HL-60 (cell line): ENCODE results near the gene GNB1.

Experiments used
- GABPA ChIP-seq: IDR thresholded peaks from 2 replicates; pipeline ENCODE4 v1.6.1; 2012; ENCODE audit warnings: low read depth
- POLR2AphosphoS5 ChIP-seq: IDR thresholded peaks from 2 replicates; pipeline ENCODE4 v1.6.1; 2012; ENCODE audit warnings: low read depth
- SPI1 ChIP-seq: IDR thresholded peaks from 2 replicates; pipeline ENCODE4 v1.6.1; 2012; ENCODE audit warnings: low read depth, mild to moderate bottlenecking, borderline replicate concordance
- TF ChIP-seq, protein P1 (sequence below): IDR thresholded peaks from one replicate; pipeline ENCODE4 v1.5.1; 2011; ENCODE audit warnings: low read length, control low read depth, inconsistent platforms; ENCODE audit not compliant: insufficient read depth
- TF ChIP-seq, protein P2 (sequence below): IDR thresholded peaks from 2 replicates; pipeline ENCODE4 v1.6.1; 2012; ENCODE audit warnings: low read depth; ENCODE audit not compliant: insufficient replicate concordance

DNA sequence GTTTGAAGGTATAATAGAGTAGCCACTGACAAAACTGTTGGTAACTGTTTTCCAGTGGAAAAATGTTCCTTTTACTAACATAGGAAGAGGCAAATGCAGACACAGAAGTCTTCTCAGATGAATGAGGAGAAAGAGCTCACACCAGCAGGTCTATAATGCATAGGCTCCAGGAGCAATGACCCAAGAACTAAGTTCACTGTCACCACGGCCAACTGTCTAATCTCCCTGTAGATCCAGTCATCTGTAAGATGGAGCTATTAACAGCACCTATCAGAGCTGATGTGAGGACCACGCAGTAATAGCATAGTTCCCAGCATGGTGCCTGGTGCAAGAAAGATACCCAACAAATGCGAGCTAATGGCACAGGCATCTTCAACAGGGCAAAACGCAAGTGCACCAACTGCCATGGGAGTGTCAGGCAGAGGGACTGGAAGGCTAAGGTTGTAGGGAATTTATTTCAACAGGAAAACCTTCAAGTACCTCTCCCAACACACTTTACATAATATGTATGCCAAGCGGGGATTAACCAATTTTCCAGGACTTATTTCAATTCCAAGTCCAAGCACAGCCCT lies 12.9 kb downstream of the GNB1 start:
- TF ChIP-seq, protein P1, sequence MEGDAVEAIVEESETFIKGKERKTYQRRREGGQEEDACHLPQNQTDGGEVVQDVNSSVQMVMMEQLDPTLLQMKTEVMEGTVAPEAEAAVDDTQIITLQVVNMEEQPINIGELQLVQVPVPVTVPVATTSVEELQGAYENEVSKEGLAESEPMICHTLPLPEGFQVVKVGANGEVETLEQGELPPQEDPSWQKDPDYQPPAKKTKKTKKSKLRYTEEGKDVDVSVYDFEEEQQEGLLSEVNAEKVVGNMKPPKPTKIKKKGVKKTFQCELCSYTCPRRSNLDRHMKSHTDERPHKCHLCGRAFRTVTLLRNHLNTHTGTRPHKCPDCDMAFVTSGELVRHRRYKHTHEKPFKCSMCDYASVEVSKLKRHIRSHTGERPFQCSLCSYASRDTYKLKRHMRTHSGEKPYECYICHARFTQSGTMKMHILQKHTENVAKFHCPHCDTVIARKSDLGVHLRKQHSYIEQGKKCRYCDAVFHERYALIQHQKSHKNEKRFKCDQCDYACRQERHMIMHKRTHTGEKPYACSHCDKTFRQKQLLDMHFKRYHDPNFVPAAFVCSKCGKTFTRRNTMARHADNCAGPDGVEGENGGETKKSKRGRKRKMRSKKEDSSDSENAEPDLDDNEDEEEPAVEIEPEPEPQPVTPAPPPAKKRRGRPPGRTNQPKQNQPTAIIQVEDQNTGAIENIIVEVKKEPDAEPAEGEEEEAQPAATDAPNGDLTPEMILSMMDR = no peak
- TF ChIP-seq, protein P2, sequence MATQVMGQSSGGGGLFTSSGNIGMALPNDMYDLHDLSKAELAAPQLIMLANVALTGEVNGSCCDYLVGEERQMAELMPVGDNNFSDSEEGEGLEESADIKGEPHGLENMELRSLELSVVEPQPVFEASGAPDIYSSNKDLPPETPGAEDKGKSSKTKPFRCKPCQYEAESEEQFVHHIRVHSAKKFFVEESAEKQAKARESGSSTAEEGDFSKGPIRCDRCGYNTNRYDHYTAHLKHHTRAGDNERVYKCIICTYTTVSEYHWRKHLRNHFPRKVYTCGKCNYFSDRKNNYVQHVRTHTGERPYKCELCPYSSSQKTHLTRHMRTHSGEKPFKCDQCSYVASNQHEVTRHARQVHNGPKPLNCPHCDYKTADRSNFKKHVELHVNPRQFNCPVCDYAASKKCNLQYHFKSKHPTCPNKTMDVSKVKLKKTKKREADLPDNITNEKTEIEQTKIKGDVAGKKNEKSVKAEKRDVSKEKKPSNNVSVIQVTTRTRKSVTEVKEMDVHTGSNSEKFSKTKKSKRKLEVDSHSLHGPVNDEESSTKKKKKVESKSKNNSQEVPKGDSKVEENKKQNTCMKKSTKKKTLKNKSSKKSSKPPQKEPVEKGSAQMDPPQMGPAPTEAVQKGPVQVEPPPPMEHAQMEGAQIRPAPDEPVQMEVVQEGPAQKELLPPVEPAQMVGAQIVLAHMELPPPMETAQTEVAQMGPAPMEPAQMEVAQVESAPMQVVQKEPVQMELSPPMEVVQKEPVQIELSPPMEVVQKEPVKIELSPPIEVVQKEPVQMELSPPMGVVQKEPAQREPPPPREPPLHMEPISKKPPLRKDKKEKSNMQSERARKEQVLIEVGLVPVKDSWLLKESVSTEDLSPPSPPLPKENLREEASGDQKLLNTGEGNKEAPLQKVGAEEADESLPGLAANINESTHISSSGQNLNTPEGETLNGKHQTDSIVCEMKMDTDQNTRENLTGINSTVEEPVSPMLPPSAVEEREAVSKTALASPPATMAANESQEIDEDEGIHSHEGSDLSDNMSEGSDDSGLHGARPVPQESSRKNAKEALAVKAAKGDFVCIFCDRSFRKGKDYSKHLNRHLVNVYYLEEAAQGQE = no peak
- TF ChIP-seq POLR2AphosphoS5 (no peak), SPI1 (no peak), GABPA (no peak)
